HG02981 (cell line): ENCODE data around the gene CALHM4.
"Not testable (repeated sequence)": the region's sequence is repeated elsewhere in the genome, so short reads cannot be mapped to it uniquely, and the experiment has no call there.

Source experiments
- ATAC-seq: cut with Tn5 transposase; IDR thresholded peaks from one replicate; pipeline ENCODE4 v1.9.1; 2021; ENCODE audit warnings: mild to moderate bottlenecking, moderate library complexity; ENCODE audit not compliant: unreplicated experiment

The CALHM4 gene

GRCh38 chr6:116572162-116572561 lies 18.6 kb downstream of the CALHM4 start:
- ATAC-seq = no peak

GRCh38 chr6:116575227-116575626 lies 21.7 kb downstream of the CALHM4 start:
- ATAC-seq = no peak

- no peak for ATAC-seq
These were observed 23.9 kb downstream of the CALHM4 start for GRCh38 chr6:116577486-116577885.

GRCh38 chr6:116578335-116578734 lies 24.8 kb downstream of the CALHM4 start:
- ATAC-seq = no peak

- ATAC-seq = no peak
These were observed 25.6 kb downstream of the CALHM4 start for GRCh38 chr6:116579143-116579542.

GRCh38 chr6:116580198-116580597 lies 26.6 kb downstream of the CALHM4 start:
- ATAC-seq = no peak

- ATAC-seq = no peak
These were observed 32.7 kb downstream of the CALHM4 start for GRCh38 chr6:116586276-116586675.

GRCh38 chr6:116586738-116587137 lies 33.2 kb downstream of the CALHM4 start:
- no peak for ATAC-seq

- ATAC-seq = no peak
These were observed 41.7 kb downstream of the CALHM4 start for GRCh38 chr6:116595247-116595646.

GRCh38 chr6:116596815-116597214 lies 43.3 kb downstream of the CALHM4 start:
- no peak for ATAC-seq

- ATAC-seq = not testable (repeated sequence)
These were observed 50.4 kb downstream of the CALHM4 start for GRCh38 chr6:116603916-116604315.

GRCh38 chr6:116604868-116605267 lies 51.3 kb downstream of the CALHM4 start:
- ATAC-seq = not testable (repeated sequence)

- no peak for ATAC-seq
These were observed 52.4 kb downstream of the CALHM4 start for GRCh38 chr6:116605935-116606334.
